ENCODE data around the gene DLGAP1.

DNA sequence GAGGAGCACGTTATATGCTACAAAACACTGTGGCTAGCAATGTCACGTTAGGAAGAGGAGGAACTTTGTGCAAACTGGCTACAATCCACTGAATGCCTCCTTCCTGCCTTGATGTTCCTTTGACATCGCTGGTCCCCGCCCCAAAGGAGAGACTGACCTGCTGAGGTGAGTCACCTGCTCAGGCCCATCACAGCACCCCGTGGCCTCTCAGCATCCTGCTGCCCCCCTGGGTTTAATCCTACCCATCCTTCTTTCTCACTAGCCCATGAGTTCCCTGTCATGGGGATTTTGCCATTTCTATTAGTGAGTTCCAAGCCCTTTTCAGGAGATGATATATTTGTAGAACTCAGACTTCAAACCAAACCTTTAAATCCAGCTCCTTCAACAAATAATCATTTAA is 16.2 kb downstream of the DLGAP1 start:
- TF ChIP-seq, protein P1, sequence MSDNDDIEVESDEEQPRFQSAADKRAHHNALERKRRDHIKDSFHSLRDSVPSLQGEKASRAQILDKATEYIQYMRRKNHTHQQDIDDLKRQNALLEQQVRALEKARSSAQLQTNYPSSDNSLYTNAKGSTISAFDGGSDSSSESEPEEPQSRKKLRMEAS (IDR thresholded peaks at IDR 0.05), result no peak
- TF ChIP-seq TCF12 (IDR thresholded peaks at IDR 0.05; ENCODE audit: low read depth) (no peak), TAF1 (IDR thresholded peaks at IDR 0.05; ENCODE audit: low read depth) (no peak), EGR1 (IDR thresholded peaks at IDR 0.05) (no peak), TEAD4 (IDR thresholded peaks at IDR 0.05) (no peak), EP300 (IDR thresholded peaks at IDR 0.05; ENCODE audit: borderline replicate concordance) (no peak), NFIC (IDR thresholded peaks at IDR 0.05) (no peak), ZBTB7A (IDR thresholded peaks at IDR 0.05; ENCODE audit: low read depth) (no peak), YY1 (IDR thresholded peaks at IDR 0.05; ENCODE audit: low read depth) (no peak), RAD21 (IDR thresholded peaks at IDR 0.05; ENCODE audit: low read depth) (no peak)
- TF ChIP-seq, protein P2, sequence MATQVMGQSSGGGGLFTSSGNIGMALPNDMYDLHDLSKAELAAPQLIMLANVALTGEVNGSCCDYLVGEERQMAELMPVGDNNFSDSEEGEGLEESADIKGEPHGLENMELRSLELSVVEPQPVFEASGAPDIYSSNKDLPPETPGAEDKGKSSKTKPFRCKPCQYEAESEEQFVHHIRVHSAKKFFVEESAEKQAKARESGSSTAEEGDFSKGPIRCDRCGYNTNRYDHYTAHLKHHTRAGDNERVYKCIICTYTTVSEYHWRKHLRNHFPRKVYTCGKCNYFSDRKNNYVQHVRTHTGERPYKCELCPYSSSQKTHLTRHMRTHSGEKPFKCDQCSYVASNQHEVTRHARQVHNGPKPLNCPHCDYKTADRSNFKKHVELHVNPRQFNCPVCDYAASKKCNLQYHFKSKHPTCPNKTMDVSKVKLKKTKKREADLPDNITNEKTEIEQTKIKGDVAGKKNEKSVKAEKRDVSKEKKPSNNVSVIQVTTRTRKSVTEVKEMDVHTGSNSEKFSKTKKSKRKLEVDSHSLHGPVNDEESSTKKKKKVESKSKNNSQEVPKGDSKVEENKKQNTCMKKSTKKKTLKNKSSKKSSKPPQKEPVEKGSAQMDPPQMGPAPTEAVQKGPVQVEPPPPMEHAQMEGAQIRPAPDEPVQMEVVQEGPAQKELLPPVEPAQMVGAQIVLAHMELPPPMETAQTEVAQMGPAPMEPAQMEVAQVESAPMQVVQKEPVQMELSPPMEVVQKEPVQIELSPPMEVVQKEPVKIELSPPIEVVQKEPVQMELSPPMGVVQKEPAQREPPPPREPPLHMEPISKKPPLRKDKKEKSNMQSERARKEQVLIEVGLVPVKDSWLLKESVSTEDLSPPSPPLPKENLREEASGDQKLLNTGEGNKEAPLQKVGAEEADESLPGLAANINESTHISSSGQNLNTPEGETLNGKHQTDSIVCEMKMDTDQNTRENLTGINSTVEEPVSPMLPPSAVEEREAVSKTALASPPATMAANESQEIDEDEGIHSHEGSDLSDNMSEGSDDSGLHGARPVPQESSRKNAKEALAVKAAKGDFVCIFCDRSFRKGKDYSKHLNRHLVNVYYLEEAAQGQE (IDR thresholded peaks at IDR 0.05; ENCODE audit: low read depth), result no peak

Data from Ishikawa (cell line).